NCI-H2196 (cell line): ENCODE data around the gene FZD8.

Source experiments
- DNase-seq: peaks from one replicate; lab custom pipeline; 2025; ENCODE audit not compliant: unreplicated experiment; lab: John Stamatoyannopoulos, UW

Gene FZD8

DNA sequence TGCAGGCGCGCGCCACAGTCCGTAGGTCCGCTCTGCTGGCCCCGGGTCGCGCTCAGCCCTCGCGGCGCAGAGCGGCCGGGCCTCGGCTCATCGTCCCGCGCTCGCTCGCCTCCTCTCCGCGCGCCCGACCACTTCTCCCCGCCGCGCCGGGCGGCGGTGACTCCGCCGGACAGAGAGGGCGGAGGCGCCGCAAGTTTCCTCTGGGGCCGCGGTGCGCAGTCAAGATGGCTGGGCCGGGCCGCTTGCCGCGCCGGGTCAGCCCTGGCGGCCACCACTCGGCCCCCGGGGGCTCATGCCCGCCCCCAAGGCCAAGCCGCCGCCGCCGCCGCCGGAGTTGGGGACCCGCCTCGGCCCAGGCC is 441 bp downstream of the FZD8 start:
- no peak for DNase-seq

DNA sequence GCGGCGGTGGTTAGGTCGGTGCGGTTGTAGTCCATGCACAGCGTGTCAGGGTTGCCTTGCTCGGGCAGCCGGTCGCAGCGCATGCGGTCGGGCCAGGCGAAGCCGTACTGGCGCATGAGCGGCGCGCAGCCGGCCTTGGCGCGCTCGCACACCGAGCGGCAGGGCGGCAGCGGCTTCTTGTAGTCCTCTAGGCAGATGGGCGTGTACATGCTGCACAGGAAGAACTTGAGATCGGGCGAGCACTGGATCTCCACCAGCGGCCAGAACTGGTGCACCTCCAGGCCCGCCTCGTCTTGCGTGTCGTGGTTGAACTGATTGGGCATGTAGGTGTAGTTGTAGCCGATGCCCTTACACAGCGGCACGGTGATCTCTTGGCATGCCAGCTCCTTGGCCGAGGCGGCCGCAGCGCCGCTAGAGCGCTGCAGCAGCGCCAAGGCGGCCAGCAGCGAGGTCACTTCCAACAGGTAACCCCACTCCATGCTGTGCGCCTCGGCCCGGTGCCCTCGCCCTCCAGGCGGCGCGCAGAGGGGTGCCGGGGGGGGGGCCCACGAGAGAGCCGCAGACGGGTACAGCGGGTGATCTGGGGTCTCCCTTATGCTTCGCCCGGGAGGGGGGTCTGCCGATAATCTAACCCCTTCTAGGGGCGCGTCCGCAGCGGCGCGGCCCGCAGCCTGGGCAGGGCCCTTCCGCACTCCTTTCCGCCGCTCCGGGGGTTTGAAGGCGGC is 983 bp downstream of the FZD8 start:
- DNase-seq = peak; percentile 18

DNA sequence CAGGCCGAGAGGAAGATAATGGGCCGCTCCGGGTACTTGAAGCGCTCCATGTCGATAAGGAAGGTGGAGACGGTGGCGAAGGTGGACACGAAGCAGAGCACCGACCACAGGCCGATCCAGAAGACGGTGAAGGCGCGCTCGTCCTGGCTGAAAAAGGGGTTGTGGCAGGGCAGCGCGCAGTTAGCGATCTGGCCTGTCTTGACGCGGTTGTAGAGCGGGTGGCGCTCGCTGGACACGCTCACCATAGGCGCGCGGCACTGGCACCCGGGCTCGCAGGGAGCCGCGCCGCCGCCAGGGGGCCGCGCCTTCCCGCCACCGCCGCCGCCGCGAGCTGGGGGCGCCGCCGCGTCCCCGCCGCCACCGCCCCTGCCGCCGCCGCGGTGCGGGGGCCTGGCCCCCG is 1.6 kb downstream of the FZD8 start:
- peak; percentile 39 for DNase-seq

DNA sequence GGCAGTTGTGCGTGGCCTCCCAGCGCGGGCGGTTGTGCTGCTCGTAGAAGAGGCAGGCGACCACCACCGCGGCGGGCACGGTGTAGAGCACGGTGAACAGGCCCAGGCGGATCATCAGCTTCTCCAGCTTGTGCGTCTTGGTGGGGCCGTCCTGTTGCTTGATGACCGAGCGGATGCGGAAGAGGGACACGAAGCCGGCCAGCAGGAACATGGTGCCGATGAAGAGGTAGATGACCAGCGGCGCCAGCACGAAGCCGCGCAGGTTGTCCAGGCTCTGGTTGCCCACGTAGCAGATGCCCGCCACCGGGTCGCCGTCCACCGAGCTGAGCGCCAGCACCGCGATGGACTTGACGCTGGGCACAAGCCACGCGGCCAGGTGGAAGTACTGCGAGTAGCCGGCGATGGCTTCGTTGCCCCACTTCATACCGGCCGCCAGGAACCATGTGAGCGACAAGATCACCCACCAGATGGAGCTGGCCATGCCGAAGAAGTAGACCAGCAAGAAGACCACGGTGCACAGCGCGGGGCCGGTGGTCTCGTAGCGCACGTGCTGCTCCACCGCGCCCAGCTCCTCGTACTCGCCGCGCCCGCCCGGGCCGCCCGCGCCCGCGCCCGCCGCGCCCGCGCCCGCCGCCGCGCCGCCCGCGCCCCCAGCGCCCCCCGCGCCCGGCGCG is 2.2 kb downstream of the FZD8 start:
- DNase-seq = no peak

DNA sequence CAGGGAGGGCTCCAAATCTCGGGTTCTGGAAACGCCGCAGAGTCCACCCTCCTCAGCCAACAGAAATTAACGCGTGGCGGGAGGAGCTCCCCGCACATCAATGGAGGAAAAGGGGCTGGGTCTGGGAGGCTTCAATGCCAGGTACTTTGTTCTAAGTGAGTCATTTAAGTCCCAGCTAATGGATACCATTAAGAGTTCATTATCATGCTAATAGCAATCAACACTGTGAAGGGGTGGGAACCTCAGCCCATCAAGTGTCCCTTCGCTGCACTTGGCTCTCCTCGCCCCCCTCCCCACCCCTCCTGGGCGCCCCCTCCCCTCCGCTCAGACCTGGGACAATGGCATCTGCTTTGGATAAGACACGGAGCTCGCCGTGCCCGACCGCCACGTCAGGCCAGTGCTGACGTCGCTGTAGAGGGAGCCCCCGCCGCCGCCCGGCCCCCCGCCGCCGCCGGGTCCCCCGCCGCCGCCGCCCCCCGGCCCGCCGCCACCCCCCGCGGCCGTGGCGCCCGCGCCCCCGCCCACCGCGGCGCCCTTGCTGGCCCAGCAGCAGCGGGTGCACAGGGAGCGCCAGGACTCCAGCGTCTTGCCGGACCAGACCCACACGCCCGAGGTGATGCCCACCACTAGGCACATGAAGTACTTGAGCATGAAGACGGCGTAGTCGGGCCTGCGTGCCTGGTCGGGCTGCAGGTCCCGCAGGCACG is 2.9 kb downstream of the FZD8 start:
- DNase-seq = no peak

DNA sequence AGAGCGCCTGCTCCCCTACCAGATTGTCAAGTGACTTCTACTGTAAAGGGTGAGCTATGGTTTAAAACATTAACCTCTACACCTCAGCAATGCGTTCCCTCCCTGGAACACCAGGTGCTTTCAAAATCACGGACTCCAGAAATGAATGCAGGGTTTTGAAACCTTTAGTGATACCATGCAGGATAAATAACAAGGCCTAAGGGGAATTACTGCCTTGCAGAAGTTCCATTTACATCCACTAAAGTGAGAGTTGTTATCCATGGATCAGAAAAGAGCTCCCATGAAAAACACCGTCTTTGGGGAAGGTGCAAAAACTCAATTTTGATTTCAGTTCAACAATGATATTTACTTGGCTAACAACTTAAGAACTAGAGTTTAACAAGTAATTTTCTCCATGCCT is 4.0 kb downstream of the FZD8 start:
- no peak for DNase-seq

DNA sequence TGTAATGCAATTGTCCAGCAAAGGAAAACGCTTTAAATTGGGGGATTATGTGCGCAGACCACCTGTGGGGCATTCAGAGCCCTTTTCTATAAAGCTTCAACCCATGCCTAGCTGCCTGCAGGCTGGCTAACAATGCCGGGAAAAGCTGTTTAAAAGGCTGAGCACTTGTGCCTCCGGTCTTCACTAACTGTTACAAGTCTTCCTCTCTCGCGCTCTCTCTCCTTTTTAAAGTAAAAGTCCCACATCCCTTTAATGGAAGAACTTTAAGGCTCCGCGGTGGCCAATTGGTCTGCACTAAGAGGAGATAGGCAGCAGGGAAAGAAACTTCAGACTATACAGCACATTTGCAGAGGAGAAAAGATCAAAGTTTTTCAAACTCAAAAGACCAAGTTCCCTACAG is 4.6 kb downstream of the FZD8 start:
- DNase-seq = no peak

DNA sequence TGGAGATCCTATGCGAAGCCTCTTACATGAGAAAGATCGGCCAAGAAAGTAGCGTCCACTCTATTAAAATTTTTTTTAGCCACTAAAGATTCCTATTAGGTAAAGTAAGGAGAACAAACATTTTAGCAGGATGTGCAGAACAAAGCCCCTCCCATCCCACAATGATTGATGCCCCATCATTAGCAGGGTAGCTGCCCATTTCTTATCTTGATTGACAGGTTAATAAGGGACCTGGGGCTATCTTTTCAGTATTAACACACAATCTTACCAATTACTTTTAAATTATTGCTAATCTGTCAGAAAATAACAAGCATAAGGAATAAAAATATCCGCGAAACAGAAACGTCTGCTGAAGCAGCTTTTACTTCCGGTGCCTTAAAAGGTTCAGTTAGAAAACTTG is 5.1 kb downstream of the FZD8 start:
- no peak for DNase-seq

DNA sequence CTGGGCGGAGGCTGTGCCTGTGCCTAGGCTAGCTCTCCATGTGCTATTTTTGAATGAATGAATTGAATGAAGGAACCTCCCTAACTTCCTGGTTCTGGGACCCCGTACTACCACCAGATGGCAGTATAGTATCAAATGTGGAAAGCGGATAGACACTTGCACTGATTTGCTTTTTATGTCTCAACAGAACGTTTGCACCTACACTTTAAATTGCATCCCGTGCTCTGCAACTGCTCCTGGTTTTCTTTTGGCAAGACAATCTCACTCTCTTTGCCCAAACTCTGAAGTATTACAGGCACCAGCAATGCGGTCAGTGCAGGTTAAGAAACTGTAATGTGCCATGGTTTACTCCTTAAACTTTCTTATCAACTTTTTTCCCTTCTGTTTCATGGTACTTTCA is 6.5 kb downstream of the FZD8 start:
- DNase-seq = peak; percentile 54

DNA sequence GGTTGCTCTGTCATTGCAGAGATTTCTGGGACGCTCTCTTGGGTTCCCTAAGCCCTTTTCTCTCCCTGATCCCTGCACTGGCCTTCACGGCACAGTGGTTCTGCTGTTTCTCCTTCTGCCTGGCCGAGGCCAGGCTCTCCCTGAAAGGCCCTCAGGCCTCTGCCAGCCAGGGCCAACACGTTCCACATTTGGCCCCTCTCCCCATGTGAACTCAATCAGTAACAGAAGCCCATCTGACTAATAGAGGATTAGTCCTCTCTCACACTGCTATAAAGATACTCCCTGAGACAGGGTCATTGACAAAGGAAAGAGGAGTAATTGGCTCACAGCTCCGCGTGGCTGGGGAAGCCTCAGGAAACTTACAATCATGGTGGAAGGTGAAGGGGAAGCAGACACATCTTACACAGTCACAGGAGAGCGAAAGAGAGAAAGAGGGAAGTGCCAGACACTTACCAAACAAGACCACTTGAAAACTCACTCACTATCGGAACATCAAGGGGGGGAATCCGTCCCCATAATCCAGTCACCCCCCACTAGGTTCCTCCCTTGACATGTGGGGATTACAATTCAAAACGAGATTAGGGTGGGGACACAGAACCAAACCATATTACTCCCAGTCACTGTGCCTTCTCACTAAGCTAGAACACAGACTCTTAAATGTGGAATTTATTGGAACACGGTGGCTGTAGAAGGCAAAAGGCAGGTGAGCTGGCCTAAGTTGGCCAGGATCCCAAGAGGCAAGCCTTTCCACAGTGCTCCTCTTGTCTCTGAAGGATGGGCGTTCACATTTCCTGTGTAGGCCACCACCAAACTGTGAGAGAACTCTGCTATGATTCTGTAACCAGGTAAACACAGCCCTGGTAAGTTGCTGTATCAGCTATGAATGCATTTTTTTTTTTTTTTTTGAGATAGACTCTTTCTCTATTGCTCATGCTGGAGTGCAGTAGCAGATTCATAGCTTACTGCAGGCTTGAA is 8.8 kb downstream of the FZD8 start:
- peak; percentile 39 for DNase-seq

DNA sequence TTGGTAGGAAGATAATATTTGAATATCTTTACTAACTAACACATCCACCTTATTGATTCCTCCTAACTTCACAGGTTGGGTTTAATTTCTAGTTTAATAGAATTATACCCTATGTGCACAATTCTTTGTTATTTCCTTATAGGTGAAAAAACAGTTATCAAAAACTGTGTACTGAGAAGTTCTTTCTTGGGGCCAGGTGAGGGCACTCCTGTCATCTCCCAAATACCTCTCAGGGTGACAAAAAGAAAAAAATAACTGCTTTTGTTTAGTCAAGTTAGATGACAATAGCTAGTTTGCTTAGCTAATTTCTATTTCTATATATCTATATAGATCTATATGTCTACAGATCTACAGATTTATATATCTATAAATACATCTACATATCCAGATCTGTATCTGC is 10.1 kb downstream of the FZD8 start:
- DNase-seq = no peak

DNA sequence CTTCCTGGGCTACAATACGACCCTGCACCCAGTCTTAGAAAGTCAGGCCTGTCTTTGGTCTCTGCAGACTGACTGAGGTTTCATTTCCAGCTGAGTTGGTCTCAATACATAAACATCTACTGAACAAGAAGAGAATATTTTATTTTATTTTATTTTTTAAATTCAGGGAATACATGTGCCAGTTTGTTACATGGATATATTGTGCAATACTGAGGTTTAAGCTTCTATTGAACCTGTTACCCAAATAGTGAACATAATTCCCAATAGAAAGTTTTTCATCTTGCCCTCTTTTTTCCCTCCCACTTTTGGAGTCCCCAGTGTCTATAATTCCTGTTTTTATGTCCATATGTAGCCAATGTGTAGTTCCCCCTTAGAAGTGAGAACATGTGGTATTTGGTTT is 10.7 kb downstream of the FZD8 start:
- DNase-seq = no peak

DNA sequence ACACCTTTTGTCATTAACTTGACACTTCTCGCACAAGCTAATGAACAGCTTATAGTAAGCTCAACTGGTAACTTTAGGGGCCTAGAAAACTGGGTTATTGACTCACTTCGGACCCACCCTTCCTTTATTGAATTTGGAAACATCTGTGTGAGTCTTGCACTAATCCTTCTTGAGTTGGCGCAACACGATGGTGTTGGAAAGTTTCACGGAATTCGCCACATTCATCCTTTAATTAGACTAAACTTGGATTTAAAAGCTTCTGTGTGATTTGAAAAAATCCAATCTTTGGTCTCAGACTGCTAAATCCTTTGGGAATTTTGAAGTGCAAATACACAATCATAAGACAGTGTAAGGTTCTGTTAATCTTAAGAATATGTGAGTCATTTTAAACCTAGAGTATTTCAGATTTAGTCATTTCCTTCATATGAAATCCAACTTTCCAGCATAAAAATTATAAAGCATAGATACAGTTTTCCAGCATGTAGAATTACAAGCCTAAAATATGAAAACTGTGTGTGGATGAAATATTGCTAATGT is 15.1 kb downstream of the FZD8 start:
- no peak for DNase-seq

DNA sequence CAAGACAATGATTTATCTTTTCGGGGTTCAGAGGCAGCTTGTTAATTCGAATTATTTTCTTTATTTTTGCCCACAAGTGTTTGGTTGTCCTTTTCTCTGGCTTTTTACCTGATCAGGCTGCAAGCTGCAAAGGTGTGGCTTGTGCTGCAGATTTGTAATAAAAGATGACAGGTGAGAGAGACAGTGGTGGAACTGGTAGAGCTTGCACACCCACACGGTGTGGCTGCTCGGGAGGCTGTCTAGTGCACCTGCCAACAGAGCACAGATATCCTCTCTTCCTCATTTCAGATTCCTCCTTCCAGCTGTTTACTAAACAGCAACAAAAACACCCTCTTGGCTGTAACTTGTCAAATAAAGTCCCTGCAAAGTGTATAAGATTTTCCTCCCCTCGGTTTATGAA is 27.8 kb downstream of the FZD8 start:
- no peak for DNase-seq

DNA sequence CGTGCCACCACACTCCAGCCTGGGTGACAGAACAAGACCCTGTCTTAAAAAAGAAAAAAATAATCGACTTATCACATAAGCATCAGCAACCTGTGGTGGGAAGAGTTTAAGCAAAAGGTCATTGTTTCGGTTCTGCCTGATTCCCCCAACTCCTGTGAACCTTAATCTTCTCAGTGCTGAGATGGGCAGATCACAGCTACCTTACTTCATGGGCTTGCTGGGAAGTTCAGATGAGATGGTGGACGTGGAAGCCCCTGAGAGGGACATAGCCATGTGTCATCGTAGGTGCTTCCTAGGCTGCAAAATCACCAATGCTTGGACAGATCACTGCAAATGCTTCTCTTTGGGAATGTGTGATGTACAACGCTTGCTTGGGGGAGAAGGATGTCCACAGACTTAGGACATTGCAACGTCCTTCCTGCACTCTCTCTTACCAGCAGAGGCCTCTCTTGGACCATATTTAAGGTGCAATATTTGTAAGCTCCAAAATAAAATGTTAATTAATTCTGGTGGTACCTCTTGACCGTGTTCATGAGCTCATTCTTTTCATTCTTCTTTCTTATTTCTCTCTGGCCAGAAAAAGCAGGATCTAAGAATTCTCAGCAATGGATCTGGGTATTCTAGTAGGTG is 28.4 kb downstream of the FZD8 start:
- peak; percentile 4 for DNase-seq

DNA sequence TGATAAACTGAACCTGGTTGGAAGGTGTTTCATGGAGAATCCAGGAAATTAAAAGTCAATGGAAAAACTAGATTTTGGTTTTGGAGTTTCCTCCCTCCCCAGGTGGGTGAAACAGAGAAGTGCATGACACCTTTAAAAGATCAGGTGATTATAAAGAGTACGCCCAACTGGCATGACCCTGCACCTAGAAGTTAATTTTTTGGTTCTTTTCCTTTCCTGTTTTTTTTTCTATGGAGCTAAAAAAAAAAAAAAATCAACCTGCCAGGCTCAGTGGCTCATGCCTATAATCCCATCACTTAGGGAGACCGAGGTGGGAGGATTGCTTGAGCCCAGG is 29.0 kb downstream of the FZD8 start:
- DNase-seq = no peak

DNA sequence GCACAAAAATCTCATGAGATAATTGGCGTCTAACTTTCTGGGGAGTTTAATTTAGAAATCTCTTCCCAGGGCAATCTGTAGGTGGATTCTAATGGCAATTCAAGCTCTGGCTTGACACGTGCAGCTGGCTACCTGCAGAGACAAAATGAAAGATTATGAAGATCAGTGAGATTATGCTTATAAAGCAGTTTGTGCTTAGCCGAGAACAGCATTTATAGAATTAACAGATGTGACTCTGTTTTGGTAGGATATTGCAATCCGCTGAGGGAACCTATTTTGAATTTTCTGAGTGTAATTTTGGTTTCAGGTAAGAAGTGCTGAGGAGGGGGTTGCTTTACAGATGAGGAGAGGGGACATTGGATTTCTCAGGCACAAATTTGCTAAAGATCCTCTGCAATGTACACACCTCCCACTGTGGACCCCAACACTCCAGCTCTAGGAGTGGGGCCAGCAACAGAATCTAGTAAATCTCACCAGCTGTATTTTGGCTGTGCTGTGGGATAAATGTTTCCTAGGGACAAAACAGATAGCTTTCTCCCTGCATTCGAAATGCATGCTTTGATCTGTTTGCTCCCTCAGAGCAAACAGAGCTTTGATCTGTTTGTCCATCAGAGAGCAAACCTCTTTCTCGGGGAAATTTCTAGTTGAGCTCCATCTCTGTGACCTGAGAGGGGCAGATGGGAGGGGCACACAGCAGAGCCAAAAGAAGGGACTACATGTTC is 29.6 kb downstream of the FZD8 start:
- no peak for DNase-seq

DNA sequence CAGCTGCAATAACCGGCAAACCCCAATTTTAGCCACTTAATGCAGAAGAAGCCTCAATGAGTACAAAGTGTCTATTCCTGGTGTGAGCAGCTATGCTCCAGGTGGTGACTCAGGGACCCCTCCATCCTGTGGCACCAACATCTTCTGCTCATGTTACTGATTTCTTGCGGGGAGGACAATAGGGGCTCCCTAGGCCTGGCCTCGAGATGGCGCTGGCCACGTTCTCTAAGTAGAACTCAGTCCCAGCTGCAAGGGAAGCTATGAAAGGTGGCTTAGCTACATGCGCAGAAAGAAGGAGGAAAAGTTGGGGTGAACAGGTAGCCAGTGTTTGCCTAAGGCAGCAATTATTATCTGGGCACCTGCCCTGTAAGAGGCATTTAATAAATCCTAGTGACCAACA is 30.3 kb downstream of the FZD8 start:
- no peak for DNase-seq

DNA sequence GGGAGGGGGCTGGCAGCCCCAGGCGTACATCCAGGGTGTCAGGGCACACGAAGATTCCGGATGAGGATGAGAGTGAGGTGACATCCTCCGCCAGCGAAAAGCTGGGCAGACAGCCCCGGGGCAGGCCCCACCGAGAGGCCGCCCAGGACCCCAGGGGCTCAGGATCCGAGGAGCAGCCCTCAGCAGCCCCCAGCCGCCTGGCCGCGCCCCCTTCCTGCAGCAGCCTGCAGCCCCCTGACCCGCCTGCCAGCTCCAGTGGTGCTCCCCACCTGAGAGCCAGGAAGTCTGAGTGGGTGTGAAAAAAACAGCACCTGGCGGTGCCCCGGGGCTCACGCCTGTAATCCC is 33.8 kb downstream of the FZD8 start:
- no peak for DNase-seq
